HepG2 (cell line): ENCODE data around the gene S100A6. TPM values are rescaled to one million over a fixed set of nuclear protein-coding genes. Genes with fewer than 3 reads are reported as not detected.
"Not testable (repeated sequence)": the region's sequence is repeated elsewhere in the genome, so short reads cannot be mapped to it uniquely, and the experiment has no call there.

Source experiments
- ATAC-seq: fragments of 200-7000 bp; cut with Tn5 transposase; 3 replicates; pipeline ENCODE4 v1.9.1; 2020; ENCODE audit warnings: mild to moderate bottlenecking, moderate library complexity
- BruUV-seq: library from RNA; stranded (reverse); fragments of 400-500 nt; replicated peaks from 2 replicates; lab custom pipeline; 2021; lab: Mats Ljungman, UMichigan
- CTCF ChIA-PET: fragments of 300-600 bp; formaldehyde crosslinking; extraction: SDS; loops from one replicate; lab custom pipeline; 2021; ENCODE audit warnings: low total read pairs, inconsistent platforms, low intra/inter-chr PET ratio; lab: Yijun Ruan, JAX
- POLR2A ChIA-PET: fragments of 350-600 bp; sonication (Branson Sonifier 250); formaldehyde crosslinking; loops from one replicate; lab custom pipeline; 2020; ENCODE audit warnings: antibody characterized with exemption, inconsistent platforms; lab: Yijun Ruan, JAX
- DNase-seq: peaks from one replicate; pipeline ENCODE4 v3.0.0-alpha.2; 2015; ENCODE audit warnings: low spot score
- FAIRE-seq: peaks from 3 replicates; lab custom pipeline; 2011; peaks lifted over from hg19 to GRCh38; lab: Jason Lieb, UNC
- H2AFZ ChIP-seq: one replicate; pipeline ENCODE4 v1.6.1; 2011; ENCODE audit warnings: low read length, inconsistent platforms
- H3K27ac ChIP-seq: fragments of 300-600 bp; 3 replicates; pipeline ENCODE4 v1.8.0; 2011; ENCODE audit warnings: mixed run types, mild to moderate bottlenecking, mixed read lengths, low read length, inconsistent platforms; ENCODE audit not compliant: insufficient read depth; ENCODE audit errors: extremely low read length
- H3K27me3 ChIP-seq, 2 experiments: fragments of 200-600 bp in 1 of 2; 2 replicates in 1 of 2; 3 replicates in 1 of 2; pipeline versions ENCODE4 v1.6.0 to v1.8.0; 2011; ENCODE audit warnings: low read length in 2 of 2, mild to moderate bottlenecking in 2 of 2, moderate library complexity in 2 of 2, inconsistent platforms in 1 of 2; ENCODE audit not compliant: insufficient read depth in 2 of 2, control insufficient read depth in 1 of 2
- H3K36me3 ChIP-seq, 2 experiments: fragments of 200-600 bp in 1 of 2; replicated peaks in 1 of 2; 2 replicates in 1 of 2; 3 replicates in 1 of 2; pipeline versions ENCODE4 v1.5.1 to v1.8.0; 2011; ENCODE audit warnings: low read length in 2 of 2, inconsistent platforms in 1 of 2; ENCODE audit not compliant: insufficient read depth in 2 of 2, control insufficient read depth in 1 of 2
- H3K4me1 ChIP-seq: 2 replicates; pipeline ENCODE4 v1.5.1; 2012; ENCODE audit warnings: low read length, inconsistent platforms; ENCODE audit not compliant: insufficient read depth
- H3K4me2 ChIP-seq: 2 replicates; pipeline ENCODE4 v1.6.0; 2011; ENCODE audit warnings: low read depth, low read length, inconsistent platforms
- H3K4me3 ChIP-seq, 3 experiments: fragments of 200-600 bp in 1 of 3; sonication (generic), shearing (Covaris generic) in 1 of 3; replicated peaks in 1 of 3; 2 replicates each; pipeline ENCODE4 v1.5.1; 2011 to 2016; ENCODE audit warnings: low read length in 3 of 3, inconsistent platforms in 2 of 3, low read depth in 2 of 3, mild to moderate bottlenecking in 2 of 3, control low read depth in 1 of 3, mixed read lengths in 1 of 3; ENCODE audit not compliant: insufficient read depth in 1 of 3
- H3K79me2 ChIP-seq: one replicate; pipeline ENCODE4 v1.6.1; 2011; ENCODE audit warnings: low read length, inconsistent platforms; ENCODE audit not compliant: insufficient read depth
- H3K9ac ChIP-seq: 2 replicates; pipeline ENCODE4 v1.6.0; 2011; ENCODE audit warnings: mild to moderate bottlenecking, low read depth, low read length, inconsistent platforms; ENCODE audit not compliant: insufficient read depth
- H3K9me3 ChIP-seq: 2 replicates; pipeline ENCODE4 v1.5.1; 2012; ENCODE audit warnings: mild to moderate bottlenecking, low read length
- H4K20me1 ChIP-seq: 2 replicates; pipeline ENCODE4 v1.6.0; 2011; ENCODE audit warnings: inconsistent platforms, mild to moderate bottlenecking, low read length, moderate library complexity; ENCODE audit not compliant: insufficient read depth
- DMAP1 ChIP-seq: IDR thresholded peaks from 2 replicates; pipeline ENCODE4 v1.6.1; 2016
- SNRNP70 ChIP-seq: fragments of 200-400 bp; formaldehyde crosslinking; IDR thresholded peaks from 2 replicates; pipeline ENCODE4 v1.6.1; 2017; ENCODE audit warnings: mild to moderate bottlenecking, low read depth, low read length, moderate library complexity
- ZNF468 ChIP-seq: sonication (generic); formaldehyde crosslinking; IDR thresholded peaks from 2 replicates; pipeline ENCODE4 v1.8.0; 2022; ENCODE audit warnings: mild to moderate bottlenecking, moderate library complexity, missing genetic modification reagents
- WGBS: methylation state at CpG from one replicate; pipeline ENCODE4 v1.1.6; 2017; ENCODE audit warnings: low lambda C conversion rate; 5-methylcytosine and 5-hydroxymethylcytosine counted together
- in situ Hi-C: cut with HindIII; loops from 2 replicates; pipeline ENCODE4 v1.10.0; 2017; ENCODE audit warnings: low pct_unique_long_range_greater_than_20kb; ENCODE audit not compliant: extremely low pct_ligation_motif_present
- intact Hi-C: fragments of 100-400 bp; cut with micrococcal nuclease; formaldehyde crosslinking; loops from one replicate; pipeline ENCODE4 v1.10.0; 2022; ENCODE audit not compliant: unreplicated experiment
- polyA plus RNA-seq, 8 experiments: library from polyadenylated mRNA; depleted of rRNA in 3 of 8; stranded (reverse) in 7 of 8; unstranded in 1 of 8; fragments of >200 nt; fragmentation: Illumina TruSeq in 4 of 8; extraction: Trizol in 4 of 8; gene quantifications; 2 replicates each; pipeline versions ENCODE4 v1.2.1 to v1.2.3, GENCODE V29; 2011 to 2016; ENCODE audit warnings: low read depth in 4 of 8, missing spikeins in 1 of 8, mixed read lengths in 1 of 8; ENCODE audit not compliant: insufficient read depth in 1 of 8
- total RNA-seq, 5 experiments: library from RNA; depleted of rRNA; stranded (reverse); fragments of >200 nt; fragmentation: Illumina TruSeq; extraction: Trizol; gene quantifications; 2 replicates each; pipeline ENCODE4 v1.2.3, GENCODE V29; 2016; ENCODE audit warnings: low read depth in 1 of 5
- TF ChIP-seq, protein P1 (sequence below): sonication (generic); formaldehyde crosslinking; IDR thresholded peaks from 2 replicates; pipeline ENCODE4 v1.4.0; 2020; ENCODE audit warnings: mild to moderate bottlenecking, missing genetic modification reagents

Gene S100A6
- total and polyA plus RNA-seq, 2 of the 13 experiments (the other 11 are each of a cell fraction or from before 2014, with no cell fraction given), result 72.9 to 85.0 TPM

DNA sequence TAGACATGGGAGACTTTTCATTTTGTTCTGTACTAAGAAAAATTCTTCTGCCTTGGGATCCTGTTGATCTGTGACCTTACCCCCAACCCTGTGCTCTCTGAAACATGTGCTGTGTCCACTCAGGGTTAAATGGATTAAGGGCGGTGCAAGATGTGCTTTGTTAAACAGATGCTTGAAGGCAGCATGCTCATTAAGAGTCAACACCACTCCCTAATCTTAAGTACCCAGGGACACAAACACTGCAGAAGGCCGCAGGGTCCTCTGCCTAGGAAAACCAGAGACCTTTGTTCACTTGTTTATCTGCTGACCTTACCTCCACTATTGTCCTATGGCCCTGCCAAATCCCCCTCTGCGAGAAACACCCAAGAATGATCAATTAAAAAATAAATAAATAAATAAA is 47.7 kb upstream of the S100A6 start:
- FAIRE-seq, H3K36me3 ChIP-seq, ATAC-seq, intact Hi-C loops, H3K9me3 ChIP-seq, H3K4me1 ChIP-seq, H3K4me2 ChIP-seq, CTCF ChIA-PET, in situ Hi-C loops, POLR2A ChIA-PET, H2AFZ ChIP-seq, H3K4me3 ChIP-seq, DNase-seq, H3K27ac ChIP-seq, H4K20me1 ChIP-seq, BruUV-seq, H3K27me3 ChIP-seq, H3K79me2 ChIP-seq, H3K9ac ChIP-seq: not testable (repeated sequence)
- WGBS, result 5% methylated on average over 2 of the region's 3 CpGs

DNA sequence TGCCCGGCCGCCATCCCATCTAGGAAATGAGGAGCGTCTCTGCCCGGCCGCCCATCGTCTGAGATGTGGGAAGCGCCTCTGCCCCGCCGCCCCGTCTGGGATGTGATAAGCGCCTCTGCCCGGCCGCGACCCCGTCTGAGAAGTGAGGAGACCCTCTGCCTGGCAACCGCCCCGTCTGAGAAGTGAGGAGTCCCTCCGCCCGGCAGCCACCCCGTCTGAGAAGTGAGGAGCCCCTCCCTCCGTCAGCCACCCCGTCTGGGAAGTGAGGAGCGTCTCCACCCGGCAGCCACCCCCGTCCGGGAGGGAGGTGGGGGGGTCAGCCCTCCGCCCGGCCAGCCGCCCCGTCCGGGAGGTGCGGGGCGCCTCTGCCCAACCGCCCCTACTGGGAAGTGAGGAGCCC is 47.0 kb upstream of the S100A6 start:
- H3K27me3 ChIP-seq, FAIRE-seq, H4K20me1 ChIP-seq, BruUV-seq, in situ Hi-C loops, POLR2A ChIA-PET, H3K4me1 ChIP-seq, DNase-seq, CTCF ChIA-PET, intact Hi-C loops, H3K4me2 ChIP-seq, H3K79me2 ChIP-seq, H3K36me3 ChIP-seq, ATAC-seq, H2AFZ ChIP-seq, H3K4me3 ChIP-seq, H3K9me3 ChIP-seq, H3K9ac ChIP-seq, H3K27ac ChIP-seq: not testable (repeated sequence)
- no CpG with 5 or more reads among the region's 34 CpGs for WGBS

DNA sequence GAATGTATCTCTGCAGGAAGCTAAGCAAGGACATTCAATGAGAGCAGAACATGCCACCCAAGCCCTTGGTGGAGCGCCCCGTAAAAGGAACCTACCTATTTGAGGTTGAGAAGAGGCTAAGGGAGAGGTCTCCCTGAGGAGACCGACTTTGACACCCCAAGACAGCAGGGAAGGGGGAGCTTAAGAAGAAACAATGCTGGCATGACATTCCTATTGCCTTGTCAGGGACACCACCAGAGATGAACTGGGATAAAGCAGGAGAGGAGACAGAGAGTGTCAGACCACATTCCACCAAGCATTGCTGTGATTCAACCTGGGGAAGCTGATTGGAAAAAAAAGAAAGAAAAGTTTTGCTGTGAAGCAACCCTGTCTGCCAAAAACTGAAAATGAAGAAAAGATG is 43.1 kb upstream of the S100A6 start:
- Histone ChIP-seq H3K4me3 (no peak overlapping the region), H3K36me3 (no peaks in the 10 kb centered on the region), H3K27ac (no peak overlapping the region), H3K79me2 (no peaks in the 10 kb centered on the region), H3K4me1 (peaks cover 4% of the 10 kb centered on the region; the same call in 1 of the 2 replicates), H3K4me2 (no peak overlapping the region), H3K9ac (no peak overlapping the region), H3K9me3 (no peaks in the 10 kb centered on the region), H4K20me1 (no peaks in the 10 kb centered on the region), H2AFZ (no peak overlapping the region), H3K27me3 (no peaks in the 10 kb centered on the region; a peak in 1 of 5 replicates)
- WGBS, result 30% methylated on average over 3 of the region's 3 CpGs
- FAIRE-seq (no peak), DNase-seq (no peak), ATAC-seq (no peak)
- TF ChIP-seq ZNF468 (CRISPR knock-in tag) (no peak), SNRNP70 (no peak), DMAP1 (CRISPR knock-in tag) (no peak)
- TF ChIP-seq, protein P1, sequence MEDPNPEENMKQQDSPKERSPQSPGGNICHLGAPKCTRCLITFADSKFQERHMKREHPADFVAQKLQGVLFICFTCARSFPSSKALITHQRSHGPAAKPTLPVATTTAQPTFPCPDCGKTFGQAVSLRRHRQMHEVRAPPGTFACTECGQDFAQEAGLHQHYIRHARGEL (CRISPR knock-in tag), result no peak
- POLR2A ChIA-PET, result interaction anchor here (1.4 to 1.5 kb wide), 2 partner anchors 11 to 59 kb away, joined by 3 read pairs; no protein-coding TSS in a partner anchor
- BruUV-seq, result no TSS peak
- in situ Hi-C loops, result no loop called here
- CTCF ChIA-PET, result no interaction called here
- intact Hi-C loops, result no loop called here
